ENCODE measurements around the gene SPATS2L.

The SPATS2L gene

DNA sequence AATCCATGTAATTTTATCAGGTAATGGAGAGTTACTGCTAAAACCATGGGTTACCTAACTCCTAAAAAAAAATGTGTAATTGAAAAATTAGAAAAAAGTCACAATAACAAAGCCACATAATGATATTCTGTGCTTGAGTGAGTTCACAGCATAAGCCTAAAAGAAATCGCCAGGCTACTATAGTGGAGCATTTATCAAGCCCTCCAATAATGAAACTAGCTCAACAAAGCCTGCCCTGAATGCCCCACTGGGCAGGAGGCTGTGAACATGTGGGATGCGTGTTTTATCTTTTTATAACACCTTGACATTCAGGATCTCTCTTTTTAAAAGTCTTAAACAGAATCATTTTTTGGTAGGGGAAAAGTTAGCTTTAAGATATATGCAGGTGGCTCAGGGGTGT, 117.0 kb downstream of the SPATS2L start:
- DNase-seq (ENCODE audit: insufficient read length) = no peak
- FAIRE-seq = no peak
- TF ChIP-seq TAF1 (IDR thresholded peaks at IDR 0.05; ENCODE audit: borderline replicate concordance, low read depth, low read length) (no peak), POLR2A (IDR thresholded peaks at IDR 0.05; ENCODE audit: low read depth, low read length) (no peak), POLR2AphosphoS5 (IDR thresholded peaks at IDR 0.05; ENCODE audit: low read depth, low read length) (no peak)

DNA sequence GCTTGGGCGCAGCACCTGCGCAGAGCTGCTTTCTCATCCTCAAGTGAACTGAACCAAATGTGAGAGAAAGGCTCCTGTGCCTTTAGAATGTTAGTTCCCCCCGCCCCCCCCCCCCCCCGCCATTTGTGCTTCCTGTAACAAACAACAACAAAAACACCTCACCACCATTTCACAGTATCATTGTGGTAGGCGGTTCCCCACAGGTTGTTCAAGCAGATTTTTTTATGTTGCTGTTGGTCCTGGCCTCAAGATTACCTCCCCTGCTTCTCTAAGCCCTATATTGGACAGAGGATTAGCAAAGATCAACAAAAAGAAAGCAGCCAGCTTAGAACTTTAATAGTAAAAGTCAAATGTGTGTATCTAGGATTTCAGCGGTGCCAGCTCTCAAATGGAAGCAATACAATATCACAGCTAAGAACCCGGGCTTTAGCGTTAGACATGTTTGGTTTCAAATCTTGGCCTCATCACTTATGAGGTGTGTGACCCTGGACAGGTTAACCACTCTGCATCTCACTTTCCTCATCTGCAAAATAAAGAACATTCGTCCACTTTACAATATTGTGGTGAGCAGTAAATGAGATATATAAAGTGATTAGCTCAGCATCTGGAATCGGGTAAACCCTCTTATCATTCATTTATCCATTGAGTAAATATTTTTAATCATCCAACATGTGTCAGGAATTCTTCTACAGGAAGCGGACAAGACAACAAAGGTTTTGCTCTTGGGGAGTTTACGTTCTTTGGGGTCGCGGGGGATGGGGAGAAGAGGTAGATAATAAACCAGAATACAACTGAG, 118.7 kb downstream of the SPATS2L start:
- DNase-seq (ENCODE audit: insufficient read length) (no peak), FAIRE-seq (no peak)
- TF ChIP-seq POLR2A (IDR thresholded peaks at IDR 0.05; ENCODE audit: low read depth, low read length) = no peak
- no peak for TF ChIP-seq POLR2AphosphoS5 (IDR thresholded peaks at IDR 0.05; ENCODE audit: low read depth, low read length)
- TF ChIP-seq TAF1 (IDR thresholded peaks at IDR 0.05; ENCODE audit: borderline replicate concordance, low read depth, low read length) = no peak

DNA sequence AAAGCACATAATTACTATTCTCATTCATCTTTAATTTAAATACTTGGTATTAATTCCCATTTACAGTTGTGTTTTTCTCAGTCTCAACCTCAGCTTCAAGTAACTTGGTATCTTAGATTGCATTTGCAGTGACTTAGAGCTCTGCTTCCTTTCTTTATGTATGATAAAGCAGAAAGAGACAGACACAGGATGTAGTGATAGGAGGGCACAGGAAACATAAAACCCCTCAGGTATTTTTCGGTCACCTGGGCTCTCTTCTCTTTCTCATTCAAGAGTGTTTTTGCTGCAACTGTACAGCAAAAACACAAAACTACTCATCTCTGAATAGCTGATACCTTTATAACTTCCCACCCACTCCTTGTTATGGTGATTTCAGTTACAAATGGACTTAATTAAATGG, 120.3 kb downstream of the SPATS2L start:
- no peak for DNase-seq (ENCODE audit: insufficient read length)
- no peak for FAIRE-seq
- no peak for TF ChIP-seq POLR2A (IDR thresholded peaks at IDR 0.05; ENCODE audit: low read depth, low read length)
- TF ChIP-seq POLR2AphosphoS5 (IDR thresholded peaks at IDR 0.05; ENCODE audit: low read depth, low read length) = no peak
- no peak for TF ChIP-seq TAF1 (IDR thresholded peaks at IDR 0.05; ENCODE audit: borderline replicate concordance, low read depth, low read length)

DNA sequence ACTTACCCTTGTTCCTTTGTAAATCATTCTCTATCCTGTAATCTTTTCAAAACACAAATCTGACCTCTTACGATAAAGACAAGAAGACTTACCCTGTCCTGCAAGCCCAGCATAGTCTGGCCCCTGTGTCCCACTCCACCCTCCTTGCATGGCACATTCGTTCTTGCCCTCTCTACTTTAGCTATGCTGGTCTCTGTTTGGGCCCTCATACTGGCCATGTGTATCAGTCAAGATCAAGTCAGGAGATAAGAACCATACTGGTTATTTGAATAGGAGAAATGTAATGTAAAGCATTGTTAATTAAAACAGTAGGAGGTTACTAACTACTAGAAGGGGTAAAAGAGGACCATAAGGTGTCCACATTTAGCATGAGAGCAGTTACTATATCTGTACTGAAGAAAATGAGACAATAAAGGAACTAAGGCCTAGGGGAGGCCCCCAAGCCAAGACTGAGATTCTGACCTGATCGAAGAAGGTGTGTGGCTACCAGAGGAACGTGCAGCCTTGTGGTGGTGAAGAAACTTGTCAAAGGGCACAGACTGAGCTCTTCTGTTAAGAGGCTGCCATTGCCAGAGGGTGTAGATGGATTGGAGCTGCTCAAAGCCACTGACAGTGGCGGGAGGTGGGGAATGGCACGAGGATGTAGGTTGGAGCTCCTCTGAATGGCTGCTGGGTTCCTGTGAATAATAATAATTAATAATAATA, 122.6 kb downstream of the SPATS2L start:
- TF ChIP-seq POLR2A (IDR thresholded peaks at IDR 0.05; ENCODE audit: low read depth, low read length) = no peak
- TF ChIP-seq POLR2AphosphoS5 (IDR thresholded peaks at IDR 0.05; ENCODE audit: low read depth, low read length) = no peak
- no peak for TF ChIP-seq TAF1 (IDR thresholded peaks at IDR 0.05; ENCODE audit: borderline replicate concordance, low read depth, low read length)
- DNase-seq (ENCODE audit: insufficient read length) (no peak), FAIRE-seq (peak; percentile 17)

DNA sequence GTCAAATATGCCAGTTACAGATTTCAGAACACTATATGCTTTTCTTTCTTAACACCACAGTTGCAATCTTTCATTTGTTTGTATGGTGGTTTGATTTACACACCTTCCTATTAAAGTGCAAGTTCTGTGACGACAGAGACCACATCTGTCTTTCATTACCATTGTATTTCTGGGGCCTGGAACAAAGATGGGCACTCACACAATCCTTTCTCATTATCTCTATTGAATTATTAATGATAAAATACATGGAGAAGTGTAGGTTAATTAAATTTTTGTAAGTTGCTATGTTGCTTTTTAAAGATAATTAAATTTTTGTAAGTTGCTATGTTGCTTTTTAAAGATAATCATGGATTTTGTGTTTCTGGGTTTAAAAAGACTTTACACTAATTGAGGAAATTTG, 123.5 kb downstream of the SPATS2L start:
- TF ChIP-seq POLR2A (IDR thresholded peaks at IDR 0.05; ENCODE audit: low read depth, low read length) = no peak
- TF ChIP-seq TAF1 (IDR thresholded peaks at IDR 0.05; ENCODE audit: borderline replicate concordance, low read depth, low read length) = no peak
- no peak for TF ChIP-seq POLR2AphosphoS5 (IDR thresholded peaks at IDR 0.05; ENCODE audit: low read depth, low read length)
- no peak for DNase-seq (ENCODE audit: insufficient read length)
- no peak for FAIRE-seq

DNA sequence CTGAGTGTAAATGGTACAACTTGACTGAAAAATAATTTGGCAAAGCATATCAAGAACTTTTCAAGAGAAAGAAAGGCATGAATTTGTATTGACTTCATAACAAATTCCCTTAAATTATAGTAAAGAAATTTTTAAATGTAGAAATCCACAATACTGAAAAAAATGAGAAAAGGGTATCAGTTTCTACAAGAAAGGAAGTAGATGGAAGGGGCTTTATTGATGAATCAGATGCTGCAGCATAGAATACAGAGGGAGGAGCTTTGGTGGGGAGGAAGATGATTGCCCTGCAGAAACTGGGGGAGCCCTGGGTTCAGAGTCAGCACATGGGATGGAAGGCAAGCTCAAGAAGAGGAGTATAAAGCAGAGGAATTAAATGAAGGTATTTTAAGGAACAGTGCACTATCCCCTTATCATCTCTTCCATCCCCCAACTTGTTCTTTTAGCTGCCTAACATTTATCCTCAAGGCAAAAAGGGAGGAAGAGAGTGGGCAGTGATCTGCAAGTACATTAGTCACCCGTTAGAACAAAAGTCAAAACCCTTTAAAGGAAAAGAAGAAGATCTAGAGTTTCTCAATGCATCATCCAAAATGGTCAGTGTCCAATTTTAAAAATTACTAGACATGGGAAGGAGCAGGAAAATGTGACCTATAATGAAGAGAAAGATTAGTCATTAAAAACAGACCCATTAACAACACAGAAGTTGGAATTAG, 125.7 kb downstream of the SPATS2L start:
- DNase-seq (ENCODE audit: insufficient read length) (no peak), FAIRE-seq (no peak)
- no peak for TF ChIP-seq TAF1 (IDR thresholded peaks at IDR 0.05; ENCODE audit: borderline replicate concordance, low read depth, low read length)
- TF ChIP-seq POLR2A (IDR thresholded peaks at IDR 0.05; ENCODE audit: low read depth, low read length) = no peak
- TF ChIP-seq POLR2AphosphoS5 (IDR thresholded peaks at IDR 0.05; ENCODE audit: low read depth, low read length) = no peak

DNA sequence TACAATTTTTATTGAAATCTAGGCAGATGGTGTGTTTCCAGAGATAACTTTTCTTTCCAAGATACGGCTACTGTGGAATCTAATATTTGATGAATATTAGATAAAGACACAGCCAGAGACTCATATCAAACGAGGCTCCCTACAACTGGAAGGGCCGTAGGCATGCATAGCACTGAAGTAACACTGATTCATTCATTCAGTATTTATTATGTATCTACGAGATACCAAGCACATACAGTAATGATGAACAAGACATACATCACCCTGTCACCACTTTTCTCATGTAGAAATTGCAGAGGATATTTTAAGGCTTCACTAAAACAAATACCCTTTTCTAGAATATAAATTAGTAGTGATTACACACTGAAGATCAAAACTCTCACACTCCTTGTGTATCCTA, 128.9 kb downstream of the SPATS2L start:
- DNase-seq (ENCODE audit: insufficient read length) = no peak
- FAIRE-seq = no peak
- TF ChIP-seq POLR2AphosphoS5 (IDR thresholded peaks at IDR 0.05; ENCODE audit: low read depth, low read length) (no peak), POLR2A (IDR thresholded peaks at IDR 0.05; ENCODE audit: low read depth, low read length) (no peak), TAF1 (IDR thresholded peaks at IDR 0.05; ENCODE audit: borderline replicate concordance, low read depth, low read length) (no peak)

DNA sequence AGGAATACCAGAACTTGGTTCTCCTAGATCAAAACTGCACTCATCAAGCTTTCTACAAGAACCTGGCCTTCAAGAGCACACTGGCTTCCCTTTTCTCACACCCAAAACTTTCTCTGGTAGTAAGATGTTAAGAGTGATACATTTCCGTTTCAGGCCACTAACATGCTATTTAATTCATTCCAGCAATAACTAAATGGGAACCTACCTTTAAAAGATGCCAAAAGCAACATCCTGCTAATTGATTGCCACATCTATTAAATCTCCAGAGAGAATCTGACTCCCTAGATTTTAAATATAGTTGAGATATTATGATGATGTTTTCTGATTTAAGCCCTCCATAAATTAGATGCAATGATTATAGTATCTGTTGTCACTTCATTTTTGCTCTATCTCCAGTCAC, 131.8 kb downstream of the SPATS2L start:
- DNase-seq (ENCODE audit: insufficient read length) (no peak), FAIRE-seq (no peak)
- no peak for TF ChIP-seq TAF1 (IDR thresholded peaks at IDR 0.05; ENCODE audit: borderline replicate concordance, low read depth, low read length)
- no peak for TF ChIP-seq POLR2A (IDR thresholded peaks at IDR 0.05; ENCODE audit: low read depth, low read length)
- no peak for TF ChIP-seq POLR2AphosphoS5 (IDR thresholded peaks at IDR 0.05; ENCODE audit: low read depth, low read length)

DNA sequence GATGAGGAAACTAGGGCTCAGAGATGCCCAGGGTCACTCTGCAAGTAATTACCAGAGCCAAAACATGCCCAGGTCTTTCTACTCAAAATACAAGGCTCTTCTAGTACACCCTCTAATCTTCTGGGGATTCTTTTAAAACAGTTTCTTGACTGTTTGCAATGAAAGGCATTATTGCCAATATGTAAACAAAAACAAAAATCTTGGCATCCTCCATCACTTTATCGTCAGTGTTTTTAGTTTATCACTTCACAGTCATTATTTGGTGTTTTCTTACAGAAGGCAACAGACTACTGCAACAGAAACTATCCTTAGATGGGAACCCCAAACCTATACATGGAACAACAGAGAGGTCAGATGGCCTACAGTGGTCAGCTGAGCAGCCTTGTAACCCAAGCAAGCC, 132.4 kb downstream of the SPATS2L start:
- FAIRE-seq (no peak), DNase-seq (ENCODE audit: insufficient read length) (no peak)
- no peak for TF ChIP-seq POLR2AphosphoS5 (IDR thresholded peaks at IDR 0.05; ENCODE audit: low read depth, low read length)
- TF ChIP-seq POLR2A (IDR thresholded peaks at IDR 0.05; ENCODE audit: low read depth, low read length) = no peak
- TF ChIP-seq TAF1 (IDR thresholded peaks at IDR 0.05; ENCODE audit: borderline replicate concordance, low read depth, low read length) = no peak

DNA sequence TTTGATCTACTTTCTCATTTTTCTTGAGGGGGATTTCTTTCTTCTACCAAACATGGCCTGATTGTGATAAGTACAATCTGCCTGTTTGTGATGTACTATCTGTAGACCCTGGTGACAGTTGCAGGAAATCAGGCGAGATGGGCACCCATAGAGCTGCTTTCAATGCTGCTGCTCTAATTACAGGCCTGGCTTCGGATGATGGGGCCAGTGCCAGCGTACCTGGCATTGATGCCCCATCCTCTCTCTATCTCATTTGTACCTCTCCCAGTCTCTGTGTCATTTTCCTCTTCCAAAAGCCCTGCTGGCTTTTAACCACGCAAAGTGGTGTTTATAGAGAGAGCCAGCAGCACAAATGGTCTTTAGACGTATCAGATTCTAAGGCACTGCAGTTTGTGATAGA, 133.5 kb downstream of the SPATS2L start:
- FAIRE-seq = no peak
- no peak for DNase-seq (ENCODE audit: insufficient read length)
- TF ChIP-seq POLR2AphosphoS5 (IDR thresholded peaks at IDR 0.05; ENCODE audit: low read depth, low read length) (no peak), TAF1 (IDR thresholded peaks at IDR 0.05; ENCODE audit: borderline replicate concordance, low read depth, low read length) (no peak), POLR2A (IDR thresholded peaks at IDR 0.05; ENCODE audit: low read depth, low read length) (no peak)

DNA sequence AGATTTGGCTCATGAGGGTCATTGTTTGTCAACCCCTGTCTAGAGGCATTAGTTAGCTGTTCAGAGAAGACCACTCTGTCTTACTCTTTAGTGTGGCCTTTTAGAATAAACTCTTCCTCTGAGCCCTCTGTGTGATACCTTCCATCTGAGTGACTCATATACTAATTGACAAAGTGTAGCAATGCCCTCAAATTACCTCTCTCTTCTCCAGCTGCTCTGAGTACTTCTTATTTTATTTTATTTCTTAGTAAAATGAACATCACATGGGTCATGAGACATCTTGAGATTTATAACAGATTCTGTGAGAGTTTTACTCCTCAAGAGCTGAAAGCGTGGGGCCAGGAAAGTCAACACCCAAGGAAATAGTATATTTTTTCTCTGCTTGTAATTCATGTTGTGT, 136.0 kb downstream of the SPATS2L start:
- DNase-seq (ENCODE audit: insufficient read length) (no peak), FAIRE-seq (no peak)
- TF ChIP-seq POLR2AphosphoS5 (IDR thresholded peaks at IDR 0.05; ENCODE audit: low read depth, low read length) (no peak), TAF1 (IDR thresholded peaks at IDR 0.05; ENCODE audit: borderline replicate concordance, low read depth, low read length) (no peak), POLR2A (IDR thresholded peaks at IDR 0.05; ENCODE audit: low read depth, low read length) (no peak)

Data from GM12892 (cell line).